ENCODE data around the gene DIDO1. TPM values are rescaled to one million over a fixed set of nuclear protein-coding genes. Genes with fewer than 3 reads are reported as not detected.

Gene DIDO1
- total and polyA plus RNA-seq, 9 of the 15 experiments (the other 6 are each of a cell fraction or from before 2014, with no cell fraction given): 4.4 to 46.8 (median 31.2) TPM

DNA sequence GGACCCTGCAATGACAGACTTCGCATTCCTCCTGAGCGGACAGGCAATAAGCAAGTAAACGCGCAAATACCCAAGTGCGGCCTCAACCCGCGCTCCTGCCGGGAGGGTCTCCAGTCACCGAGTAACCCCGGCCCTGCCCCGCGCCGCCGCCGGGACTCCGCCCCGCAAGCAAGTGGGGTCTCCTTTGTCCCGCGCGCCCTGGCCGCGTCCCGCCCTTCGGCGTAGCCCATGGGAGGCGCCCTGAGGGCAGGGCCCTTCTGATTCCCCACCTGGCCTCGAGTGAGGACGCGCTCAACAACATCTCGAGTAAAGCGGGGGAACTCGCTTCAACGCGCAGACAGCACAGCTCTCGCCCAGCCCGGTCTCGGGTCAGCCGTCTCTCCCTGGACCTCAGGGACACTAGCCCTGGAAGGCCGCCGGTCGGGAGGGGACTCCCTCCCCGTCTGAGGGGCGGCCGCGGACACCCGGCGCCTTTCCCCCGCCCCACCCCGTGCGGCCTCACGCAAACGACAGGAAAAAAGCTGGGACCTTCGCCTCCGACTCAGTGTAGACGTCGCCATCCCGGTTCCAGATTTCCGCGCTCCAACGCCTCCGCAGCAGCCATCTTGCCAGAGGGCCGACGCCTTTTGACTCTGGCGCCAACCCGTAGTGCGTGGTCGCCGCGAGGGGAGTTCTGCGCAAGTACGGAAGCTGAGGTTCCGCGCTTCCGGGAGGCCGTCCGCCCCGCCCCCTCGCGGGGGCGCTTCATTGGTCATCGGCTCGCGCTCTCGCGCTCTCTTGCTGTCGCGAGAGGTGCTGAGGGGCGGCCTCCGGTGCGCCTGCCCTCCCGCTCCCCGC, 11.2 kb upstream of the DIDO1 start (continued):
- TF ChIP-seq MED1 (CRISPR knock-in tag; IDR thresholded peaks at IDR 0.05; ENCODE audit: borderline replicate concordance) (no peak), CBX3 (IDR thresholded peaks at IDR 0.05; ENCODE audit: borderline replicate concordance in 1 of 2, low read length in 2 of 2) (peak in 1 of 2 experiments; percentile 76; a peak in 1 of 3 replicates), RBM15 (IDR thresholded peaks at IDR 0.05; ENCODE audit: insufficient read depth, low read length) (no peak), POLR2AphosphoS2 (IDR thresholded peaks at IDR 0.05; ENCODE audit: low read length) (no peak), ZNF699 (CRISPR knock-in tag; IDR thresholded peaks at IDR 0.05; ENCODE audit: insufficient replicate concordance) (no peak), NEUROD1 (IDR thresholded peaks at IDR 0.05; ENCODE audit: borderline replicate concordance, low read depth, low read length, partially characterized antibody) (peak; percentile 90), ETV1 (tag; conservative IDR thresholded peaks at IDR 0.05; ENCODE audit: low read depth) (0 out of 2 replicates have a peak, but pooled peaks have one; percentile 7), MCM2 (IDR thresholded peaks at IDR 0.05; ENCODE audit: low read depth) (no peak), ELF2 (CRISPR knock-in tag; IDR thresholded peaks at IDR 0.05) (peak; percentile 94), SAP30 (IDR thresholded peaks at IDR 0.05; ENCODE audit: borderline replicate concordance, insufficient read depth, low read depth, low read length, poor library complexity, severe bottlenecking) (no peak), PURB (CRISPR knock-in tag; IDR thresholded peaks at IDR 0.05; ENCODE audit: low read depth) (no peak), HSF4 (CRISPR knock-in tag; IDR thresholded peaks at IDR 0.05; ENCODE audit: borderline replicate concordance) (no peak), ZNF695 (CRISPR knock-in tag; IDR thresholded peaks at IDR 0.05) (no peak)
- TF ChIP-seq, protein P1, sequence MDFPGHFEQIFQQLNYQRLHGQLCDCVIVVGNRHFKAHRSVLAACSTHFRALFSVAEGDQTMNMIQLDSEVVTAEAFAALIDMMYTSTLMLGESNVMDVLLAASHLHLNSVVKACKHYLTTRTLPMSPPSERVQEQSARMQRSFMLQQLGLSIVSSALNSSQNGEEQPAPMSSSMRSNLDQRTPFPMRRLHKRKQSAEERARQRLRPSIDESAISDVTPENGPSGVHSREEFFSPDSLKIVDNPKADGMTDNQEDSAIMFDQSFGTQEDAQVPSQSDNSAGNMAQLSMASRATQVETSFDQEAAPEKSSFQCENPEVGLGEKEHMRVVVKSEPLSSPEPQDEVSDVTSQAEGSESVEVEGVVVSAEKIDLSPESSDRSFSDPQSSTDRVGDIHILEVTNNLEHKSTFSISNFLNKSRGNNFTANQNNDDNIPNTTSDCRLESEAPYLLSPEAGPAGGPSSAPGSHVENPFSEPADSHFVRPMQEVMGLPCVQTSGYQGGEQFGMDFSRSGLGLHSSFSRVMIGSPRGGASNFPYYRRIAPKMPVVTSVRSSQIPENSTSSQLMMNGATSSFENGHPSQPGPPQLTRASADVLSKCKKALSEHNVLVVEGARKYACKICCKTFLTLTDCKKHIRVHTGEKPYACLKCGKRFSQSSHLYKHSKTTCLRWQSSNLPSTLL (IDR thresholded peaks at IDR 0.05): no peak
- TF ChIP-seq, protein P2, sequence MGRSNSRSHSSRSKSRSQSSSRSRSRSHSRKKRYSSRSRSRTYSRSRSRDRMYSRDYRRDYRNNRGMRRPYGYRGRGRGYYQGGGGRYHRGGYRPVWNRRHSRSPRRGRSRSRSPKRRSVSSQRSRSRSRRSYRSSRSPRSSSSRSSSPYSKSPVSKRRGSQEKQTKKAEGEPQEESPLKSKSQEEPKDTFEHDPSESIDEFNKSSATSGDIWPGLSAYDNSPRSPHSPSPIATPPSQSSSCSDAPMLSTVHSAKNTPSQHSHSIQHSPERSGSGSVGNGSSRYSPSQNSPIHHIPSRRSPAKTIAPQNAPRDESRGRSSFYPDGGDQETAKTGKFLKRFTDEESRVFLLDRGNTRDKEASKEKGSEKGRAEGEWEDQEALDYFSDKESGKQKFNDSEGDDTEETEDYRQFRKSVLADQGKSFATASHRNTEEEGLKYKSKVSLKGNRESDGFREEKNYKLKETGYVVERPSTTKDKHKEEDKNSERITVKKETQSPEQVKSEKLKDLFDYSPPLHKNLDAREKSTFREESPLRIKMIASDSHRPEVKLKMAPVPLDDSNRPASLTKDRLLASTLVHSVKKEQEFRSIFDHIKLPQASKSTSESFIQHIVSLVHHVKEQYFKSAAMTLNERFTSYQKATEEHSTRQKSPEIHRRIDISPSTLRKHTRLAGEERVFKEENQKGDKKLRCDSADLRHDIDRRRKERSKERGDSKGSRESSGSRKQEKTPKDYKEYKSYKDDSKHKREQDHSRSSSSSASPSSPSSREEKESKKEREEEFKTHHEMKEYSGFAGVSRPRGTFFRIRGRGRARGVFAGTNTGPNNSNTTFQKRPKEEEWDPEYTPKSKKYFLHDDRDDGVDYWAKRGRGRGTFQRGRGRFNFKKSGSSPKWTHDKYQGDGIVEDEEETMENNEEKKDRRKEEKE (IDR thresholded peaks at IDR 0.05; ENCODE audit: borderline replicate concordance in 1 of 2, control insufficient read depth in 1 of 2, low read depth in 2 of 2, low read length in 1 of 2): no peak
- TF ChIP-seq, protein P3, sequence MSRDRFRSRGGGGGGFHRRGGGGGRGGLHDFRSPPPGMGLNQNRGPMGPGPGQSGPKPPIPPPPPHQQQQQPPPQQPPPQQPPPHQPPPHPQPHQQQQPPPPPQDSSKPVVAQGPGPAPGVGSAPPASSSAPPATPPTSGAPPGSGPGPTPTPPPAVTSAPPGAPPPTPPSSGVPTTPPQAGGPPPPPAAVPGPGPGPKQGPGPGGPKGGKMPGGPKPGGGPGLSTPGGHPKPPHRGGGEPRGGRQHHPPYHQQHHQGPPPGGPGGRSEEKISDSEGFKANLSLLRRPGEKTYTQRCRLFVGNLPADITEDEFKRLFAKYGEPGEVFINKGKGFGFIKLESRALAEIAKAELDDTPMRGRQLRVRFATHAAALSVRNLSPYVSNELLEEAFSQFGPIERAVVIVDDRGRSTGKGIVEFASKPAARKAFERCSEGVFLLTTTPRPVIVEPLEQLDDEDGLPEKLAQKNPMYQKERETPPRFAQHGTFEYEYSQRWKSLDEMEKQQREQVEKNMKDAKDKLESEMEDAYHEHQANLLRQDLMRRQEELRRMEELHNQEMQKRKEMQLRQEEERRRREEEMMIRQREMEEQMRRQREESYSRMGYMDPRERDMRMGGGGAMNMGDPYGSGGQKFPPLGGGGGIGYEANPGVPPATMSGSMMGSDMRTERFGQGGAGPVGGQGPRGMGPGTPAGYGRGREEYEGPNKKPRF (IDR thresholded peaks at IDR 0.05; ENCODE audit: low read depth, low read length): no peak
- TF ChIP-seq, protein P4, sequence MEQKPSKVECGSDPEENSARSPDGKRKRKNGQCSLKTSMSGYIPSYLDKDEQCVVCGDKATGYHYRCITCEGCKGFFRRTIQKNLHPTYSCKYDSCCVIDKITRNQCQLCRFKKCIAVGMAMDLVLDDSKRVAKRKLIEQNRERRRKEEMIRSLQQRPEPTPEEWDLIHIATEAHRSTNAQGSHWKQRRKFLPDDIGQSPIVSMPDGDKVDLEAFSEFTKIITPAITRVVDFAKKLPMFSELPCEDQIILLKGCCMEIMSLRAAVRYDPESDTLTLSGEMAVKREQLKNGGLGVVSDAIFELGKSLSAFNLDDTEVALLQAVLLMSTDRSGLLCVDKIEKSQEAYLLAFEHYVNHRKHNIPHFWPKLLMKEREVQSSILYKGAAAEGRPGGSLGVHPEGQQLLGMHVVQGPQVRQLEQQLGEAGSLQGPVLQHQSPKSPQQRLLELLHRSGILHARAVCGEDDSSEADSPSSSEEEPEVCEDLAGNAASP (IDR thresholded peaks at IDR 0.05): no peak

Measured in K562 (cell line).